Suprapubic skin (tissue), 4 donors: ENCODE results near the gene TCF7. TPM values are rescaled to one million over a fixed set of nuclear protein-coding genes. Genes with fewer than 3 reads are reported as not detected.

Experiments
- DNase-seq, 2 donors: peaks; one replicate each; pipeline ENCODE4 v3.0.0-alpha.2; 2019; ENCODE audit warnings: low spot score in 2 of 2
- H3K27ac ChIP-seq: fragments of 200-600 bp; sonication (generic); one replicate; pipeline ENCODE4 v1.5.1; 2019
- H3K27me3 ChIP-seq: fragments of 200-600 bp; sonication (generic); one replicate; pipeline ENCODE4 v1.5.1; 2019
- H3K36me3 ChIP-seq: fragments of 200-600 bp; sonication (generic); one replicate; pipeline ENCODE4 v1.5.1; 2019
- H3K4me1 ChIP-seq: fragments of 200-600 bp; sonication (generic); one replicate; pipeline ENCODE4 v1.5.1; 2019
- H3K4me3 ChIP-seq: fragments of 200-600 bp; sonication (generic); one replicate; pipeline ENCODE4 v1.5.1; 2019; ENCODE audit warnings: mild to moderate bottlenecking
- H3K9me3 ChIP-seq: fragments of 200-600 bp; sonication (generic); one replicate; pipeline ENCODE4 v1.5.1; 2019
- EP300 ChIP-seq: sonication (generic); formaldehyde crosslinking; IDR thresholded peaks from one replicate; pipeline ENCODE4 v1.6.1; 2017; ENCODE audit warnings: antibody characterized with exemption
- POLR2A ChIP-seq, 2 donors: fragments of 450-650 bp; IDR thresholded peaks; one replicate each; pipeline ENCODE4 v1.6.1; 2017; ENCODE audit warnings: antibody characterized with exemption in 2 of 2, mild to moderate bottlenecking in 2 of 2, moderate library complexity in 2 of 2
- POLR2AphosphoS5 ChIP-seq, 3 donors: sonication (generic); formaldehyde crosslinking; IDR thresholded peaks; one replicate each; pipeline ENCODE4 v1.6.1; 2017; ENCODE audit warnings: antibody characterized with exemption in 3 of 3
- WGBS: methylation state at CpG from one replicate; pipeline ENCODE4 v1.1.5; 2018; 5-methylcytosine and 5-hydroxymethylcytosine counted together
- total RNA-seq, 4 donors: library from RNA; depleted of rRNA; stranded (reverse); fragments of >200 nt; gene quantifications; one replicate each; pipeline ENCODE4 v1.1.0, GENCODE V29; 2016
- TF ChIP-seq, protein P1 (sequence below), 2 donors: fragments of 200-600 bp in 1 of 2; fragments of 450-650 bp in 1 of 2; sonication (generic) in 1 of 2; IDR thresholded peaks; one replicate each; pipeline ENCODE4 v1.5.1; 2016 to 2019; ENCODE audit warnings: antibody characterized with exemption in 2 of 2, mild to moderate bottlenecking in 1 of 2, moderate library complexity in 1 of 2

The TCF7 gene
- total RNA-seq, 4 donors from 2014 or later = 2.9 to 7.2 (median 4.9) TPM

DNA sequence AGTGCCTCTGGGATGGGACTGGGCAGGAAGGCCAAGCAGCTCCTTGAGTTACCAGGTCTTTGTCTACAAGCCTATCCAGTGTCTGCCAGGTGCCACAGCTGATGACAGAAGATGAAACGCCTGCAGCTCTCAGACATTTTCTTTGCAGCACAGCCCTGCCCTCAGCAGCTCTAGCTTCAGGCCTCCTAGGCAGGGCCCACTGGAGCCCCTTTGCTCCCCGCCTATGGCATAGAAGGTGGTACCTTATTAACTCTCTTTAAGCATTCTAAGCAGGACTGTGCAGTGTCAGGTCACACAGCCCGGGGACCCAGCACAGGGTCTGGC lies 63.6 kb downstream of the TCF7 start:
- Histone ChIP-seq H3K4me1 (peaks cover 34% of the 10 kb centered on the region), H3K27me3 (no peaks in the 10 kb centered on the region), H3K27ac (peak overlapping the region; percentile 100), H3K4me3 (peak overlapping the region; percentile 75), H3K36me3 (peaks cover 4% of the 10 kb centered on the region), H3K9me3 (no peaks in the 10 kb centered on the region)
- TF ChIP-seq POLR2AphosphoS5 (IDR thresholded peaks at IDR 0.05) (no peak), EP300 (no peak), POLR2A (IDR thresholded peaks at IDR 0.05) (no peak)
- TF ChIP-seq, protein P1, sequence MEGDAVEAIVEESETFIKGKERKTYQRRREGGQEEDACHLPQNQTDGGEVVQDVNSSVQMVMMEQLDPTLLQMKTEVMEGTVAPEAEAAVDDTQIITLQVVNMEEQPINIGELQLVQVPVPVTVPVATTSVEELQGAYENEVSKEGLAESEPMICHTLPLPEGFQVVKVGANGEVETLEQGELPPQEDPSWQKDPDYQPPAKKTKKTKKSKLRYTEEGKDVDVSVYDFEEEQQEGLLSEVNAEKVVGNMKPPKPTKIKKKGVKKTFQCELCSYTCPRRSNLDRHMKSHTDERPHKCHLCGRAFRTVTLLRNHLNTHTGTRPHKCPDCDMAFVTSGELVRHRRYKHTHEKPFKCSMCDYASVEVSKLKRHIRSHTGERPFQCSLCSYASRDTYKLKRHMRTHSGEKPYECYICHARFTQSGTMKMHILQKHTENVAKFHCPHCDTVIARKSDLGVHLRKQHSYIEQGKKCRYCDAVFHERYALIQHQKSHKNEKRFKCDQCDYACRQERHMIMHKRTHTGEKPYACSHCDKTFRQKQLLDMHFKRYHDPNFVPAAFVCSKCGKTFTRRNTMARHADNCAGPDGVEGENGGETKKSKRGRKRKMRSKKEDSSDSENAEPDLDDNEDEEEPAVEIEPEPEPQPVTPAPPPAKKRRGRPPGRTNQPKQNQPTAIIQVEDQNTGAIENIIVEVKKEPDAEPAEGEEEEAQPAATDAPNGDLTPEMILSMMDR (IDR thresholded peaks at IDR 0.05) = no peak
- 59% methylated on average over 3 of the region's 3 CpGs for whole genome bisulfite sequencing
- DNase-seq = no peak

DNA sequence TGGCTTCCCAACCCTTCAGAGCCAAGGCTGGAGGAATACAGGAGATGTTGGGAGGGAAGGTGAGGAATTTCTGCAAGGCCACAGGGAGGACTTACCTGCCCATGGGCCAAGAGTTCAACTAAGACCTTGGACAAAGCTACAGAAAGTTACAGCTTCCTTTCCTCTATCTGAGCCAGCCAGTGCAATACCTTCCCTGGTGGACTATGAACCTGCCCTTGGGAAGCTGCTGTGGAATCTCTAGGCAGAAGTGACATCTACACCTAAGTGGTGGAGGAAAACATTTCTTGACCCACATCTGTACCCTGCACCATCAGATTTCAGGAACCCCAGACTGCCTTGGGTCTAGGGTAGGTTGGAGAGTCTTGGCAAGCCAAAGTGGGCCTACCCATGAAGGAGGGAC lies 69.0 kb downstream of the TCF7 start:
- Histone ChIP-seq H3K9me3 (no peaks in the 10 kb centered on the region), H3K27ac (no peak overlapping the region), H3K4me3 (no peak overlapping the region), H3K27me3 (no peaks in the 10 kb centered on the region), H3K36me3 (no peaks in the 10 kb centered on the region), H3K4me1 (no peaks in the 10 kb centered on the region)
- no peak for DNase-seq
- TF ChIP-seq, protein P1 (IDR thresholded peaks at IDR 0.05) = no peak
- TF ChIP-seq POLR2A (IDR thresholded peaks at IDR 0.05) = no peak
- TF ChIP-seq EP300 = no peak
- no peak for TF ChIP-seq POLR2AphosphoS5 (IDR thresholded peaks at IDR 0.05)

DNA sequence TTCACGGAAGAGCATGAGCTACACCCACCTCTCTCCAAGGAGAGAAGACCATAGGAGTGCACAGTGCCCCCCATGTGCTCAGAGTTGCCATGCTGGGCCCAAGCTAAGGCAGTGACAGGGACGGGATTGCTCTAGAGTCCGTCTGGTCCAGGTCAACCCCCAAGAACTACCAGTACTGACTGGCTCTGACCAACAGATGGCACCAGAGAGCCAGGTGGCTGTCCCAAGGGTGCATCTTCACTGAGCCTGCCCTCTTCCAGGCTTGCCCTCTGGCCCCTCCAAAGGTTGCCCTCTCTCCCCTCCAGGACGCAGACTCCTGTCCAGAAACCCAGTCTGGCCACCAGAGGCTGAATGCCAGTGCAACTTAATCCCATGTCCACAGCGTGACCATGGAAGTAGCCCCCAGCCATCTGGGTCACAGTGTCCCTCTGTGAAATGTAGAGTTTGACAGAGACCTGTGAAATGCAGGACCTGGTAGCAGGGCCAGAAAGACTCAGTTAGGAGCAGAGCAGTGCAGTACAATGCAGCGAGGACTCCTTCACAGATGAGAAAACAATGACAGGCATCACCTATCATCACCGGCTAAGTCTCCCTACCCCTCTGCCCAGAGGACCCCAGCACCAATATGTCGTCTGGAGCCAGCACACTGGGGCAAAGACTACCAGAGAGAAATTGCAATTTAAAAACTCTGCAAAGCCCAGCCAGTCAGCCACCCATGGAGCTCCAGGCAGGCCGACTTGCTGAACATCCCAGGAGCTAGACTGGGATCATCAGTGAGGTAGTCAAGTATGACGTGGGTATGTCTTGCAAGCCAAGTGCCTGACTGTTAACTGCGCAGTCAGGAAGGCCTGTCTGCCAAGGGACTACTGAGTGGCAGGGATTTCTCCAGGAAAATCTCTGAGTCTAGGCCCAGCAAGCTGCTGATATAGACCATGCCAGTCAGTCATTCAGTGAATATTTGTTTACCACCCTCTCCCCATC lies 70.0 kb downstream of the TCF7 start:
- Histone ChIP-seq H3K36me3 (no peaks in the 10 kb centered on the region), H3K4me1 (no peaks in the 10 kb centered on the region), H3K27ac (no peak overlapping the region), H3K9me3 (no peaks in the 10 kb centered on the region), H3K4me3 (no peak overlapping the region), H3K27me3 (no peaks in the 10 kb centered on the region)
- WGBS = 59% methylated on average over 6 of the region's 11 CpGs
- TF ChIP-seq, protein P1 (IDR thresholded peaks at IDR 0.05) = peak; percentile 73 to 90
- no peak for TF ChIP-seq EP300
- peak in 1 of 2 donors; percentile 81 for DNase-seq

DNA sequence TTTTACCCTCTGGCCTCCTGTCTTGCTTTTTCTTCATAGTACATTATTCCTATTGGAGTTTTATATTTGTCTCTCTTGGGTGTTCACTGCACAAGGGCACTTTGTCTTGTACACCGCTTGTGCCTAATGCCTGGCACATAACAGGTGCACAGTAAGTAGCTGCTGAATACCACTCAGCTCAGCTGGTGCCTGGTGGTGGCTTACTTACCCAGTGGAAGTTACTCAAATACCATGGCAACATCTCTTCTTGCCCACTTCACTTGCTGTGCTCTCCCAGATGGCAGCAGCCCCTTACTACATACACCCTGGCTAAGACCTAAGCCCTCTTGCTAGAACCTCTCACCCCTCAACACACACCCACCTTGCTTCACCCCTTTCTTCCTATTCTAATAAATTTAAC lies 73.6 kb downstream of the TCF7 start:
- TF ChIP-seq, protein P1 (IDR thresholded peaks at IDR 0.05) = no peak
- TF ChIP-seq POLR2A (IDR thresholded peaks at IDR 0.05) (no peak), POLR2AphosphoS5 (IDR thresholded peaks at IDR 0.05) (no peak), EP300 (no peak)
- Histone ChIP-seq H3K36me3 (no peaks in the 10 kb centered on the region), H3K4me1 (no peaks in the 10 kb centered on the region), H3K4me3 (no peak overlapping the region), H3K27ac (no peak overlapping the region), H3K9me3 (no peaks in the 10 kb centered on the region), H3K27me3 (no peaks in the 10 kb centered on the region)
- 83% methylated on average over 1 of the region's 1 CpG for WGBS
- no peak for DNase-seq

DNA sequence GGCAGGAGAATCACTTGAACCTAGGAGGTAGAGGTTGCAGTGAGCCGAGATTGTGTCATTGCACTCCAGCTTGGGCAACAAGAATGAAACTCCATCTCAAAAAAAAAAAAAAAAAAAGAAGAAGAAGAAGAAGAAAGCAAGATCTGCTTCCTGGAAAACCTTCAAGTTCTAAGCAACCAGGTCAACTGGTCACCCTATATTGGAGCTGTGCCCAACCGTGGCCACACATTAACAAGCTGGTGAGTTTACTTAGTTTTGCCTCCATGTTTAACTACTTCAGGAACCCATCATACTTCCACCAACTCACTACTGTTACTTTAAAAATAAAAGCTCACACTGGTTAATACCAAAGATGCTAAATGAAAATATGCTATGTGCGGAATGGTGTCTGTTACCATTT lies 74.5 kb downstream of the TCF7 start:
- TF ChIP-seq EP300 (no peak), POLR2A (IDR thresholded peaks at IDR 0.05) (no peak), POLR2AphosphoS5 (IDR thresholded peaks at IDR 0.05) (no peak)
- TF ChIP-seq, protein P1 (IDR thresholded peaks at IDR 0.05) = no peak
- no peaks in the 10 kb centered on the region for H3K27me3 ChIP-seq
- no peak for DNase-seq
- H3K36me3 ChIP-seq = no peaks in the 10 kb centered on the region
- no peak overlapping the region for H3K4me3 ChIP-seq
- H3K27ac ChIP-seq = no peak overlapping the region
- no peaks in the 10 kb centered on the region for H3K9me3 ChIP-seq
- H3K4me1 ChIP-seq = no peaks in the 10 kb centered on the region
- WGBS = 94% methylated on average over 3 of the region's 3 CpGs
